WI38 (cell line): ENCODE measurements around the gene GAN.
"Not testable (repeated sequence)": the region's sequence is repeated elsewhere in the genome, so short reads cannot be mapped to it uniquely, and the experiment has no call there.

Source experiments
- H3K4me3 ChIP-seq: 2 replicates; pipeline ENCODE4 v1.5.1; 2011; ENCODE audit warnings: low read depth, mild to moderate bottlenecking, control low read depth, low read length
- CTCF ChIP-seq: IDR thresholded peaks from 2 replicates; pipeline ENCODE4 v1.5.1; 2012; ENCODE audit warnings: low read depth, mild to moderate bottlenecking, control low read depth, low read length

Gene GAN

GRCh38 chr16:81421126-81421525 is 106.4 kb downstream of the GAN start:
- TF ChIP-seq CTCF: no peak

GRCh38 chr16:81421536-81421935 is 106.8 kb downstream of the GAN start:
- no peak for TF ChIP-seq CTCF
- H3K4me3 ChIP-seq: no peak overlapping the region

More at GRCh38 chr16:81421126-81421525, 106.4 kb downstream of the GAN start:
- H3K4me3 ChIP-seq: no peak overlapping the region

- not testable (repeated sequence) for H3K4me3 ChIP-seq
Observed at GRCh38 chr16:81422153-81422552, 107.4 kb downstream of the GAN start.

- no peak for TF ChIP-seq CTCF
- no peak overlapping the region for H3K4me3 ChIP-seq
Observed at GRCh38 chr16:81424771-81425170, 110.0 kb downstream of the GAN start.

- no peak overlapping the region for H3K4me3 ChIP-seq
- no peak for TF ChIP-seq CTCF
Observed at GRCh38 chr16:81427219-81427618, 112.5 kb downstream of the GAN start.

- peak; percentile 64 for TF ChIP-seq CTCF
- H3K4me3 ChIP-seq: no peak overlapping the region
Observed at GRCh38 chr16:81429045-81429521, 114.3 kb downstream of the GAN start.

- H3K4me3 ChIP-seq: no peak overlapping the region
- TF ChIP-seq CTCF: no peak
Observed at GRCh38 chr16:81431554-81432353, 117.0 kb downstream of the GAN start.

- no peak overlapping the region for H3K4me3 ChIP-seq
- no peak for TF ChIP-seq CTCF
Observed at GRCh38 chr16:81432937-81433557, 118.3 kb downstream of the GAN start.
